IMR-90 (cell line): ENCODE data around the gene ULK2.

Experiments used
- CEBPB ChIP-seq: IDR thresholded peaks from 2 replicates; pipeline ENCODE4 v1.6.1; 2012; ENCODE audit warnings: low read depth, low read length, improper control_type of control experiment
- POLR2A ChIP-seq: IDR thresholded peaks from 2 replicates; pipeline ENCODE4 v1.6.1; 2012; ENCODE audit warnings: mild to moderate bottlenecking, low read depth, low read length
- RFX5 ChIP-seq: IDR thresholded peaks from 2 replicates; pipeline ENCODE4 v1.8.0; 2012; ENCODE audit warnings: low read depth, mild to moderate bottlenecking, low read length, moderate library complexity
- TF ChIP-seq, protein P1 (sequence below): conservative IDR thresholded peaks from 2 replicates; pipeline ENCODE4 v1.5.1; 2012; ENCODE audit warnings: mild to moderate bottlenecking, low read depth, low read length, improper control_type of control experiment
- TF ChIP-seq, protein P2 (sequence below): fragments of 150-350 bp; IDR thresholded peaks from 2 replicates; pipeline ENCODE4 v1.6.1; 2016; ENCODE audit warnings: low read depth, mild to moderate bottlenecking, low read length, moderate library complexity, borderline replicate concordance

DNA sequence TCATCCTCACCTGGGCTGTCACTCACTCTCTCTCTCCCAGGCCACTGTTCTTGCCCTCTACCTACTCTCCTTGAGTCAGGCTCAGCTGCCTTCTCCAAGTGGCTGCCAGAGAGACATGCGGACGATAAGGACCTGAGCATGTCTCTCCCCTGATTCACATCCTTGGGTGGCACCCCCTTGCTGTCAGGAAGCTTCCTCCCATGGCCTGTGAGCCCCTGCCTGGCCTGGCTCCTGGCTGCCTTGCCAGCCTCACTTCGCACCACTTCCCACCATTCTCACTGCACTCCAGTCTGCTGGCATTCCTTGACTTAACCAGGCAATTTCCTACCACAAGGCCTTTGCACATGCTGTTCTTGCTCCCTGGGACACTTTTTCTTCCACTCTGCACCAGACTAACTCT, 116.9 kb downstream of the ULK2 start:
- TF ChIP-seq, protein P1, sequence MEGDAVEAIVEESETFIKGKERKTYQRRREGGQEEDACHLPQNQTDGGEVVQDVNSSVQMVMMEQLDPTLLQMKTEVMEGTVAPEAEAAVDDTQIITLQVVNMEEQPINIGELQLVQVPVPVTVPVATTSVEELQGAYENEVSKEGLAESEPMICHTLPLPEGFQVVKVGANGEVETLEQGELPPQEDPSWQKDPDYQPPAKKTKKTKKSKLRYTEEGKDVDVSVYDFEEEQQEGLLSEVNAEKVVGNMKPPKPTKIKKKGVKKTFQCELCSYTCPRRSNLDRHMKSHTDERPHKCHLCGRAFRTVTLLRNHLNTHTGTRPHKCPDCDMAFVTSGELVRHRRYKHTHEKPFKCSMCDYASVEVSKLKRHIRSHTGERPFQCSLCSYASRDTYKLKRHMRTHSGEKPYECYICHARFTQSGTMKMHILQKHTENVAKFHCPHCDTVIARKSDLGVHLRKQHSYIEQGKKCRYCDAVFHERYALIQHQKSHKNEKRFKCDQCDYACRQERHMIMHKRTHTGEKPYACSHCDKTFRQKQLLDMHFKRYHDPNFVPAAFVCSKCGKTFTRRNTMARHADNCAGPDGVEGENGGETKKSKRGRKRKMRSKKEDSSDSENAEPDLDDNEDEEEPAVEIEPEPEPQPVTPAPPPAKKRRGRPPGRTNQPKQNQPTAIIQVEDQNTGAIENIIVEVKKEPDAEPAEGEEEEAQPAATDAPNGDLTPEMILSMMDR = no peak
- TF ChIP-seq, protein P2, sequence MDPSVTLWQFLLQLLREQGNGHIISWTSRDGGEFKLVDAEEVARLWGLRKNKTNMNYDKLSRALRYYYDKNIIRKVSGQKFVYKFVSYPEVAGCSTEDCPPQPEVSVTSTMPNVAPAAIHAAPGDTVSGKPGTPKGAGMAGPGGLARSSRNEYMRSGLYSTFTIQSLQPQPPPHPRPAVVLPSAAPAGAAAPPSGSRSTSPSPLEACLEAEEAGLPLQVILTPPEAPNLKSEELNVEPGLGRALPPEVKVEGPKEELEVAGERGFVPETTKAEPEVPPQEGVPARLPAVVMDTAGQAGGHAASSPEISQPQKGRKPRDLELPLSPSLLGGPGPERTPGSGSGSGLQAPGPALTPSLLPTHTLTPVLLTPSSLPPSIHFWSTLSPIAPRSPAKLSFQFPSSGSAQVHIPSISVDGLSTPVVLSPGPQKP = no peak
- TF ChIP-seq RFX5 (no peak), POLR2A (no peak), CEBPB (no peak)
